Kidney (tissue), 14 donors: ENCODE measurements around the gene MLLT3. TPM values are rescaled to one million over a fixed set of nuclear protein-coding genes. Genes with fewer than 3 reads are reported as not detected.

ENCODE experiments used
- DNase-seq, 5 donors: peaks; one replicate each; pipeline ENCODE4 v3.0.0-alpha.2; 2013 to 2020
- FAIRE-seq: peaks from 2 replicates; lab custom pipeline; 2012; peaks lifted over from hg19 to GRCh38; lab: Jason Lieb, UNC
- H3K27ac ChIP-seq, 2 donors: one replicate each; pipeline ENCODE4 v1.7.0; 2013; ENCODE audit warnings: low read depth in 2 of 2, low read length in 2 of 2, inconsistent platforms in 1 of 2
- H3K27me3 ChIP-seq: one replicate; pipeline ENCODE4 v1.7.1; 2013; ENCODE audit warnings: low read length, inconsistent platforms; ENCODE audit not compliant: control insufficient read depth, insufficient read depth
- H3K36me3 ChIP-seq, 3 donors: one replicate each; pipeline versions ENCODE4 v1.7.0 to v1.7.1; 2013; ENCODE audit warnings: low read length in 3 of 3, control low read depth in 1 of 3, inconsistent platforms in 1 of 3; ENCODE audit not compliant: insufficient read depth in 3 of 3, control insufficient read depth in 2 of 3
- H3K4me1 ChIP-seq, 3 donors: one replicate each; pipeline versions ENCODE4 v1.7.0 to v1.7.1; 2013; ENCODE audit warnings: low read length in 3 of 3, inconsistent platforms in 1 of 3, low read depth in 1 of 3; ENCODE audit not compliant: control insufficient read depth in 2 of 3, insufficient read depth in 2 of 3
- H3K4me3 ChIP-seq, 3 donors: one replicate each; pipeline versions ENCODE4 v1.7.0 to v1.8.1; 2013; ENCODE audit warnings: low read length in 3 of 3, control low read depth in 1 of 3, inconsistent platforms in 1 of 3
- H3K9ac ChIP-seq, 3 donors: one replicate each; pipeline versions ENCODE4 v1.7.0 to v1.7.1; 2013; ENCODE audit warnings: low read length in 3 of 3, control low read depth in 1 of 3, inconsistent platforms in 1 of 3
- H3K9me3 ChIP-seq, 3 donors: one replicate each; pipeline versions ENCODE4 v1.7.0 to v1.7.1; 2013; ENCODE audit warnings: low read length in 3 of 3, control low read depth in 1 of 3, inconsistent platforms in 1 of 3; ENCODE audit not compliant: control insufficient read depth in 2 of 3, insufficient read depth in 1 of 3
- intact Hi-C: fragments of 100-400 bp; cut with DNase I; formaldehyde crosslinking; loops from one replicate; pipeline ENCODE4 v1.11.1; 2022
- polyA plus RNA-seq: library from polyadenylated mRNA; stranded (reverse); fragments of 350-450 nt; fragmentation: Illumina TruSeq; extraction: RNeasy Lipid Tissue Mini Kit (QIAGEN cat#74804); gene quantifications from one replicate; pipeline ENCODE4 v1.2.3, GENCODE V29; 2014; ENCODE audit warnings: low read depth, low replicate concordance; ENCODE audit not compliant: insufficient read depth
- total RNA-seq: library from RNA; stranded (reverse); fragmentation: NEBNext Ultra II Directional; extraction: Animal tissue kit (Norgen Biotek cat#: 25700); gene quantifications from one replicate; pipeline ENCODE4 v1.2.1, GENCODE V29; 2021
- TF ChIP-seq, protein P1 (sequence below): IDR thresholded peaks from 3 replicates; pipeline ENCODE4 v1.5.1; 2012; ENCODE audit warnings: mild to moderate bottlenecking, moderate library complexity, borderline replicate concordance; ENCODE audit not compliant: insufficient read depth; ENCODE audit errors: extremely low read depth
- donor health status: control.
- donor health status: control.
- donor health status: control.
- donor health status: control.
- donor health status: control.
- donor health status: DM: yes; HTN: yes; CAD: no.
- donor health status: Normal renal cell carcinoma (clear cell type).

MLLT3 gene
- total and polyA plus RNA-seq, 2 donors from 2014 or later: 15.8 to 19.7 TPM

DNA sequence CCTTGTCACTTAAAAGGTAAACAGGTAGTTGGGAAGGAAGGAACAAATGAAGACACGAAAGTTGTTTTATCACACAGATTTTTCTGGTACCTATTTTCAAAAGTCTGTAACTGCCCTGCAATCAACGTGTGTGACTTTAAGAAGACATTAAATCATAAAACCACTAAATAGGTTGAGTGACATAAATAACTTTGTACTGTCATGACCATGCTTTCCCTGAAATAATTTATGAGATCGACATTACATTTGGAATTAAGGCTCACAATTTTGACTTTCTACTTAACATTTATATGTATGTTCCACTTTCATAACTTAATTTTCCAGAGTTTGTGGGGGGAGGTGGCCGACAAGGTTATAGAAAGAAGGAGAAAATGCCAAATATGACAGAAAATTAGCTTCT, 181.1 kb downstream of the MLLT3 start:
- no peak for FAIRE-seq
- H3K27me3 ChIP-seq: no peaks in the 10 kb centered on the region
- H3K27ac ChIP-seq: no peak overlapping the region
- TF ChIP-seq, protein P1, sequence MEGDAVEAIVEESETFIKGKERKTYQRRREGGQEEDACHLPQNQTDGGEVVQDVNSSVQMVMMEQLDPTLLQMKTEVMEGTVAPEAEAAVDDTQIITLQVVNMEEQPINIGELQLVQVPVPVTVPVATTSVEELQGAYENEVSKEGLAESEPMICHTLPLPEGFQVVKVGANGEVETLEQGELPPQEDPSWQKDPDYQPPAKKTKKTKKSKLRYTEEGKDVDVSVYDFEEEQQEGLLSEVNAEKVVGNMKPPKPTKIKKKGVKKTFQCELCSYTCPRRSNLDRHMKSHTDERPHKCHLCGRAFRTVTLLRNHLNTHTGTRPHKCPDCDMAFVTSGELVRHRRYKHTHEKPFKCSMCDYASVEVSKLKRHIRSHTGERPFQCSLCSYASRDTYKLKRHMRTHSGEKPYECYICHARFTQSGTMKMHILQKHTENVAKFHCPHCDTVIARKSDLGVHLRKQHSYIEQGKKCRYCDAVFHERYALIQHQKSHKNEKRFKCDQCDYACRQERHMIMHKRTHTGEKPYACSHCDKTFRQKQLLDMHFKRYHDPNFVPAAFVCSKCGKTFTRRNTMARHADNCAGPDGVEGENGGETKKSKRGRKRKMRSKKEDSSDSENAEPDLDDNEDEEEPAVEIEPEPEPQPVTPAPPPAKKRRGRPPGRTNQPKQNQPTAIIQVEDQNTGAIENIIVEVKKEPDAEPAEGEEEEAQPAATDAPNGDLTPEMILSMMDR: no peak
- no peak for DNase-seq
- no peak overlapping the region for H3K4me3 ChIP-seq
- no peaks in the 10 kb centered on the region for H3K9me3 ChIP-seq
- no peaks in the 10 kb centered on the region for H3K36me3 ChIP-seq
- peaks cover 0 to 9% (median 0%) of the 10 kb centered on the region in 3 donors for H3K4me1 ChIP-seq
- intact Hi-C loops: no loop called here
- no peak overlapping the region for H3K9ac ChIP-seq

DNA sequence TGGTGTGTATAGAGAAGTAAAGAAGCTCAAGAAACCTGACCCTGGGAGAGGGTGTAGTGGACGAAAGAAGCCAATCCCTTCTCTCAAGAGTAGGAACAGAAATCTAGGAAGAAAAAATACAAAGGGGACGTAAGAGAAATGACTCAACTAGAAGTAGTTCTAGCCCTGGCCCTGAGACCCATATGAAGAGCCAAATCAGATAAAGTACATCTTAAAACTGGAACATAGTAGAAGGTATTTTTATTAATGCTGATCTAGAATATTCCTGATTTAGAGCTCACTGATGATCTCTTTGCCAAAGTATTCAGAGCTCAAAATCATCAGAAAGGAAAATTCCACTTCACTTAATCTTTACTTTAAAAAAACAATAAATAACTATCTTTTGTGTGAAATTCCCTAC, 184.8 kb downstream of the MLLT3 start:
- TF ChIP-seq, protein P1: no peak

DNA sequence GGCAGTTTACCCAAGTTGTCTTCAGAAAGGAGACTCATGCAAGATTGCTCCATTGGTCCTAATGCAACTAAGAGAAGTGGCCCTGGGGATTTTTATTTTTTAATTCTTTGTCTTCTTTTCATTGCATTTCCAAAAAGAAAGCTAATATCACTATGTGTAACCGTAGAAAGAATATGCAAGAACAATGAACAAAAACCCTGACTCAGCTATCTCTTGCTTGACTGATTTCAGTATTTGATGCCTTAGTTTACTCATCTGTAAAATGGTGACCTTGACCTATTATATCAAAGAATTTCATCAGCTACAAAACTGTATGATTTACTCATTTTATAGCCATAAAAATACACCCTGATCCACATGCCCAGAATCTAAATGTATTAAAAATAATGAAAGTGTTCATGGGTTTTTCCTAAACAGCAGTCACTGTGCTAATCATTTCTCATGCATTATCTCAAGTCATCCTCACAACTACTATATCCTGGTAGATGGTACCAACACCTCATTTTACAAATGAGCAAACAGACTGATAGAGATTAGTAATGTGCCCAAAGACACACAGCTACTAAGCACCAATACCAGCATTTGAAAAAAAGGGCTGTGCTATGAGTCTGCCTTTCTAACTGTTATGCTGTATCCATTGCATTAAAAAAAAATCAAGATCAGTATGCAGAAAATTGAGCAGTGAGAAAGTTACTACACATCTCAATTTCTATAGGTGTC, 185.7 kb downstream of the MLLT3 start:
- no peak for FAIRE-seq
- Histone ChIP-seq H3K9me3 (no peaks in the 10 kb centered on the region), H3K36me3 (no peaks in the 10 kb centered on the region), H3K4me3 (no peak overlapping the region), H3K9ac (no peak overlapping the region), H3K27ac (no peak overlapping the region), H3K4me1 (no peaks in the 10 kb centered on the region), H3K27me3 (no peaks in the 10 kb centered on the region)
- intact Hi-C loops: no loop called here
- TF ChIP-seq, protein P1: no peak
- no peak for DNase-seq

More for the DNA sequence above, 184.8 kb downstream of the MLLT3 start:
- H3K27me3 ChIP-seq: no peaks in the 10 kb centered on the region
- H3K27ac ChIP-seq: no peak overlapping the region
- no peak overlapping the region for H3K4me3 ChIP-seq
- no peak overlapping the region for H3K9ac ChIP-seq
- FAIRE-seq (no peak), DNase-seq (no peak)
- intact Hi-C loops: no loop called here
- peaks cover 0 to 2% (median 0%) of the 10 kb centered on the region in 3 donors for H3K4me1 ChIP-seq
- no peaks in the 10 kb centered on the region for H3K36me3 ChIP-seq
- no peaks in the 10 kb centered on the region for H3K9me3 ChIP-seq
